Measurements from ENCODE around the gene EXOG. TPM values are rescaled to one million over a fixed set of nuclear protein-coding genes. Genes with fewer than 3 reads are reported as not detected.

The EXOG gene
- total and polyA plus RNA-seq, 12 donors: 5.8 to 16.3 (median 11.4) TPM

DNA sequence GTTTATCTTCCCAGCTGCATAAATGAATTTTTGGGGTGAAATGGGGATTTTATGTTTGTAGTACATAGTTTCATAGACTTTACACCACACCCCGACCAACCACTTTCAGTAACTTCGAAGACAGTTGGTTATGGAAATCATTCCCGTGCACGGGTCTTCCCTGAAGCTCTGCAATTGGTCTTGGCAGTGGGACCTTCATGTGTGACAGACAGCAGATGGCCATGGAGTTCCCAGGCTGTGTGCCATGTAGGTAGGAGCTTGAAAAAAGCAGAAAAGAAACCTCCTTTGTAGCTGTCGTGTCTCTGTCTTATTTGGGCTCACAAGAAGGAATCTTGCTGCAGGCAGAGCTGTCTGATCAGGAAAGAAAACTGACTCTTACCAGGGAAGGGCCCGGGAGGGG, 25.9 kb downstream of the EXOG start:
- DNase-seq: no peak
- intact Hi-C loops (cut with DNase I): loop anchor here (10.0 kb wide), 2 partner anchors 133 to 483 kb away; no protein-coding TSS in a partner anchor
- 82 to 87% (median 83%) methylated on average over 6 of the region's 6 CpGs for WGBS, 4 donors
- no peak for TF ChIP-seq CTCF (IDR thresholded peaks at IDR 0.05)
- no peak for TF ChIP-seq POLR2A (IDR thresholded peaks at IDR 0.05)
- Histone ChIP-seq H3K36me3 (replicated peaks in 1 of 2) (peaks cover 0 to 30% of the 10 kb centered on the region in 2 donors), H3K4me1 (replicated peaks in 1 of 2) (no peaks in the 10 kb centered on the region), H3K27ac (no peak overlapping the region), H3K27me3 (no peaks in the 10 kb centered on the region), H3K4me3 (no peak overlapping the region), H3K9me3 (replicated peaks in 1 of 3) (no peaks in the 10 kb centered on the region)

- H3K27me3 ChIP-seq: no peaks in the 10 kb centered on the region
- no peaks in the 10 kb centered on the region for H3K4me1 ChIP-seq (replicated peaks in 1 of 2)
- no peaks in the 10 kb centered on the region for H3K9me3 ChIP-seq (replicated peaks in 1 of 3)
- no peak overlapping the region for H3K4me3 ChIP-seq
- no peak for DNase-seq
- intact Hi-C loops (cut with DNase I): loop anchor here (10.0 kb wide), 2 partner anchors 131 to 481 kb away; no protein-coding TSS in a partner anchor
- peaks cover 0 to 25% of the 10 kb centered on the region in 2 donors for H3K36me3 ChIP-seq (replicated peaks in 1 of 2)
- TF ChIP-seq CTCF (IDR thresholded peaks at IDR 0.05): no peak
- no peak for TF ChIP-seq POLR2A (IDR thresholded peaks at IDR 0.05)
- WGBS, 4 donors: 87 to 90% (median 89%) methylated on average over 5 of the region's 5 CpGs
- no peak overlapping the region for H3K27ac ChIP-seq
Observed at GRCh38 chr3:38524141-38524739, 28.1 kb downstream of the EXOG start.

GRCh38 chr3:38526792-38527191, 30.7 kb downstream of the EXOG start:
- H3K4me3 ChIP-seq: no peak overlapping the region
- H3K4me1 ChIP-seq (replicated peaks in 1 of 2): no peaks in the 10 kb centered on the region
- 97 to 100% (median 98%) methylated on average over 5 to 14 of the region's 14 CpGs for WGBS, 4 donors
- no peaks in the 10 kb centered on the region for H3K27me3 ChIP-seq
- no peak overlapping the region for H3K27ac ChIP-seq
- intact Hi-C loops (cut with DNase I): loop anchor here (5.0 to 10.0 kb wide), 3 partner anchors 126 to 478 kb away; no protein-coding TSS in a partner anchor
- no peak for DNase-seq
- no peaks in the 10 kb centered on the region for H3K9me3 ChIP-seq (replicated peaks in 1 of 3)
- TF ChIP-seq CTCF (IDR thresholded peaks at IDR 0.05) (no peak), POLR2A (IDR thresholded peaks at IDR 0.05) (no peak)
- H3K36me3 ChIP-seq (replicated peaks in 1 of 2): peaks cover 0 to 25% of the 10 kb centered on the region in 2 donors

- intact Hi-C loops (cut with DNase I): loop anchor here (5.0 to 10.0 kb wide), 3 partner anchors 124 to 476 kb away; no protein-coding TSS in a partner anchor
- no peak overlapping the region for H3K4me3 ChIP-seq
- H3K4me1 ChIP-seq (replicated peaks in 1 of 2): no peaks in the 10 kb centered on the region
- peaks cover 0 to 24% of the 10 kb centered on the region in 2 donors for H3K36me3 ChIP-seq (replicated peaks in 1 of 2)
- no peak for DNase-seq
- no peak overlapping the region for H3K27ac ChIP-seq
- no peaks in the 10 kb centered on the region for H3K9me3 ChIP-seq (replicated peaks in 1 of 3)
- 80 to 100% (median 93%) methylated on average over 1 of the region's 1 CpG for WGBS, 4 donors
- TF ChIP-seq CTCF (IDR thresholded peaks at IDR 0.05) (no peak), POLR2A (IDR thresholded peaks at IDR 0.05) (no peak)
- no peaks in the 10 kb centered on the region for H3K27me3 ChIP-seq
Observed at GRCh38 chr3:38528457-38528856, 32.3 kb downstream of the EXOG start.

Data from adrenal gland (tissue), 12 donors.